K562 (cell line): ENCODE data around the gene MINDY4. TPM values are rescaled to one million over a fixed set of nuclear protein-coding genes. Genes with fewer than 3 reads are reported as not detected.

Experiments
- BACH1 ChIP-seq: fragments of 200-800 bp; sonication (Bioruptor generic); IDR thresholded peaks from 2 replicates; pipeline ENCODE4 v1.6.1; 2016; ENCODE audit warnings: missing genetic modification characterization, missing compliant biosample characterization
- HEY1 ChIP-seq: fragments of 250-450 bp; sonication (Bioruptor Pico); IDR thresholded peaks from 2 replicates; pipeline ENCODE4 v1.5.0; 2020; ENCODE audit warnings: mild to moderate bottlenecking, moderate library complexity, borderline replicate concordance
- ZNF175 ChIP-seq: fragments of 200-800 bp; sonication (Bioruptor generic); IDR thresholded peaks from 2 replicates; pipeline ENCODE4 v1.6.1; 2016; ENCODE audit warnings: low read depth, mild to moderate bottlenecking, missing genetic modification characterization, missing compliant biosample characterization
- ZNF695 ChIP-seq: fragments of 450-650 bp; formaldehyde crosslinking; IDR thresholded peaks from 2 replicates; pipeline ENCODE4 v1.4.0; 2020; ENCODE audit warnings: mild to moderate bottlenecking, moderate library complexity
- polyA plus RNA-seq, 8 experiments: library from polyadenylated mRNA; depleted of rRNA in 4 of 8; stranded (reverse) in 5 of 8; unstranded in 3 of 8; fragments of >200 nt; fragmentation: Nextera tagmentation in 2 of 8; fragmentation: Illumina TruSeq in 1 of 8; extraction: Ambion mirVana in 2 of 8; extraction: Trizol in 1 of 8; gene quantifications; 2 replicates each; pipeline versions ENCODE4 v1.2.1 to v1.2.3, GENCODE V29; 2011 to 2014; ENCODE audit warnings: inconsistent platforms in 1 of 8, missing spikeins in 1 of 8
- total RNA-seq, 7 experiments: library from RNA; depleted of rRNA in 6 of 7; stranded (reverse); fragments of >200 nt in 6 of 7; fragmentation: Illumina TruSeq in 2 of 7; extraction: Trizol in 2 of 7; gene quantifications; 2 replicates each; pipeline versions ENCODE4 v1.2.1 to v1.2.3, GENCODE V29; 2011 to 2021; ENCODE audit warnings: low replicate concordance in 1 of 7
- TF ChIP-seq, protein P1 (sequence below): fragments of 250-450 bp; sonication (Bioruptor Pico); IDR thresholded peaks from 2 replicates; pipeline ENCODE4 v1.8.0; 2022; ENCODE audit warnings: inconsistent platforms
- TF ChIP-seq, protein P2 (sequence below): fragments of 150-350 bp; IDR thresholded peaks from 2 replicates; pipeline ENCODE4 v1.6.1; 2014; ENCODE audit warnings: low read depth, mild to moderate bottlenecking, low read length, borderline replicate concordance

Gene MINDY4
- total and polyA plus RNA-seq, 9 of the 15 experiments (the other 6 are each of a cell fraction or from before 2014, with no cell fraction given) = 2.1 to 16.7 (median 11.0) TPM

DNA sequence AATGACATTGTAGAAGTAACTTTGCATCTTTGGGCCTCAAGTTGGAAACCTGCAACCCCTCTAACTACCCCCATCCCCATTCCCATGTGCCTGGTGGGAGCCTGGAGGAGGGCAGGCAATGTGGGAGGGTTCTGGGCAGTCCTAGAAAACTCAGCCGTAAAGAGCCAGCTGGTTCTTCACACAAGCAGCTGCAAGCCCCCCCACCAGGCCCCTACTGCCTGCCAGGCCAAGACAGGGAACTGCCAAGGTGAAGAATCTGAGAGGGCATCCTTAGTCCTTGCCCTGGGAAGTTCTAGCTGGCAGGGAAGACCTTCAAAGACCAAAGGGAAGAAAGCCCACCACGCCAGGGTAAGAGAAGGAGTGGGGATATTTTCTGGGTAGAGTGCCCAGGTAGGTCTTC lies 31.5 kb upstream of the MINDY4 start (continued):
- TF ChIP-seq, protein P1, sequence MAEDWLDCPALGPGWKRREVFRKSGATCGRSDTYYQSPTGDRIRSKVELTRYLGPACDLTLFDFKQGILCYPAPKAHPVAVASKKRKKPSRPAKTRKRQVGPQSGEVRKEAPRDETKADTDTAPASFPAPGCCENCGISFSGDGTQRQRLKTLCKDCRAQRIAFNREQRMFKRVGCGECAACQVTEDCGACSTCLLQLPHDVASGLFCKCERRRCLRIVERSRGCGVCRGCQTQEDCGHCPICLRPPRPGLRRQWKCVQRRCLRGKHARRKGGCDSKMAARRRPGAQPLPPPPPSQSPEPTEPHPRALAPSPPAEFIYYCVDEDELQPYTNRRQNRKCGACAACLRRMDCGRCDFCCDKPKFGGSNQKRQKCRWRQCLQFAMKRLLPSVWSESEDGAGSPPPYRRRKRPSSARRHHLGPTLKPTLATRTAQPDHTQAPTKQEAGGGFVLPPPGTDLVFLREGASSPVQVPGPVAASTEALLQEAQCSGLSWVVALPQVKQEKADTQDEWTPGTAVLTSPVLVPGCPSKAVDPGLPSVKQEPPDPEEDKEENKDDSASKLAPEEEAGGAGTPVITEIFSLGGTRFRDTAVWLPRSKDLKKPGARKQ (CRISPR knock-in tag) = no peak
- no peak for TF ChIP-seq BACH1 (tag)
- no peak for TF ChIP-seq ZNF175 (CRISPR knock-in tag)
- no peak for TF ChIP-seq HEY1
- TF ChIP-seq ZNF695 (CRISPR knock-in tag) = no peak
- TF ChIP-seq, protein P2, sequence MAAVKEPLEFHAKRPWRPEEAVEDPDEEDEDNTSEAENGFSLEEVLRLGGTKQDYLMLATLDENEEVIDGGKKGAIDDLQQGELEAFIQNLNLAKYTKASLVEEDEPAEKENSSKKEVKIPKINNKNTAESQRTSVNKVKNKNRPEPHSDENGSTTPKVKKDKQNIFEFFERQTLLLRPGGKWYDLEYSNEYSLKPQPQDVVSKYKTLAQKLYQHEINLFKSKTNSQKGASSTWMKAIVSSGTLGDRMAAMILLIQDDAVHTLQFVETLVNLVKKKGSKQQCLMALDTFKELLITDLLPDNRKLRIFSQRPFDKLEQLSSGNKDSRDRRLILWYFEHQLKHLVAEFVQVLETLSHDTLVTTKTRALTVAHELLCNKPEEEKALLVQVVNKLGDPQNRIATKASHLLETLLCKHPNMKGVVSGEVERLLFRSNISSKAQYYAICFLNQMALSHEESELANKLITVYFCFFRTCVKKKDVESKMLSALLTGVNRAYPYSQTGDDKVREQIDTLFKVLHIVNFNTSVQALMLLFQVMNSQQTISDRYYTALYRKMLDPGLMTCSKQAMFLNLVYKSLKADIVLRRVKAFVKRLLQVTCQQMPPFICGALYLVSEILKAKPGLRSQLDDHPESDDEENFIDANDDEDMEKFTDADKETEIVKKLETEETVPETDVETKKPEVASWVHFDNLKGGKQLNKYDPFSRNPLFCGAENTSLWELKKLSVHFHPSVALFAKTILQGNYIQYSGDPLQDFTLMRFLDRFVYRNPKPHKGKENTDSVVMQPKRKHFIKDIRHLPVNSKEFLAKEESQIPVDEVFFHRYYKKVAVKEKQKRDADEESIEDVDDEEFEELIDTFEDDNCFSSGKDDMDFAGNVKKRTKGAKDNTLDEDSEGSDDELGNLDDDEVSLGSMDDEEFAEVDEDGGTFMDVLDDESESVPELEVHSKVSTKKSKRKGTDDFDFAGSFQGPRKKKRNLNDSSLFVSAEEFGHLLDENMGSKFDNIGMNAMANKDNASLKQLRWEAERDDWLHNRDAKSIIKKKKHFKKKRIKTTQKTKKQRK = no peak
